Measurements from ENCODE around the gene SERTAD2.

- no peak for TF ChIP-seq EZH2phosphoT487 (IDR thresholded peaks at IDR 0.05; ENCODE audit: borderline replicate concordance)
- no peak for TF ChIP-seq CTCF (conservative IDR thresholded peaks at IDR 0.05; ENCODE audit: low read length)
These were observed 44.5 kb upstream of the SERTAD2 start for GRCh38 chr2:64698177-64698643.

Measured in Loucy (cell line).